Stimulated activated CD8-positive, alpha-beta memory T cell treated with anti-CD3 and anti-CD28 coated beads, Interleukin-15, amount 100 ng/mL, for 48 hours (primary cell): ENCODE measurements around the gene ITSN1.

ENCODE experiments used
- DNase-seq, 2 donors: peaks; one replicate each; pipeline ENCODE4 v3.0.0-alpha.2; 2020; ENCODE audit warnings: low read depth in 2 of 2

Gene ITSN1

GRCh38 chr21:33839167-33839716 lies 196.9 kb downstream of the ITSN1 start:
- no peak for DNase-seq

GRCh38 chr21:33839806-33840205 lies 197.5 kb downstream of the ITSN1 start:
- no peak for DNase-seq

- no peak for DNase-seq
Measured at GRCh38 chr21:33840771-33841170, 198.5 kb downstream of the ITSN1 start.

- DNase-seq = no peak
Measured at GRCh38 chr21:33841561-33841960, 199.3 kb downstream of the ITSN1 start.

GRCh38 chr21:33843216-33843615 lies 200.9 kb downstream of the ITSN1 start:
- DNase-seq = no peak

GRCh38 chr21:33844104-33844889 lies 202.0 kb downstream of the ITSN1 start:
- no peak for DNase-seq

- DNase-seq = no peak
Measured at GRCh38 chr21:33844890-33845205, 202.5 kb downstream of the ITSN1 start.

GRCh38 chr21:33846141-33846540 lies 203.8 kb downstream of the ITSN1 start:
- DNase-seq = no peak

- no peak for DNase-seq
Measured at GRCh38 chr21:33847588-33848248, 205.4 kb downstream of the ITSN1 start.

- DNase-seq = no peak
Measured at GRCh38 chr21:33848249-33848953, 206.1 kb downstream of the ITSN1 start.

GRCh38 chr21:33849834-33850233 lies 207.5 kb downstream of the ITSN1 start:
- no peak for DNase-seq

- DNase-seq = no peak
Measured at GRCh38 chr21:33850401-33850800, 208.1 kb downstream of the ITSN1 start.

GRCh38 chr21:33850985-33851384 lies 208.7 kb downstream of the ITSN1 start:
- no peak for DNase-seq

- DNase-seq = no peak
Measured at GRCh38 chr21:33852485-33852884, 210.2 kb downstream of the ITSN1 start.

GRCh38 chr21:33854604-33855003 lies 212.3 kb downstream of the ITSN1 start:
- no peak for DNase-seq

GRCh38 chr21:33855190-33855589 lies 212.9 kb downstream of the ITSN1 start:
- no peak for DNase-seq

- no peak for DNase-seq
Measured at GRCh38 chr21:33856893-33857527, 214.7 kb downstream of the ITSN1 start.

- no peak for DNase-seq
Measured at GRCh38 chr21:33857846-33858666, 215.8 kb downstream of the ITSN1 start.

- no peak for DNase-seq
Measured at GRCh38 chr21:33858667-33859372, 216.5 kb downstream of the ITSN1 start.

GRCh38 chr21:33859373-33860102 lies 217.2 kb downstream of the ITSN1 start:
- no peak for DNase-seq
